Keratinocyte (primary cell): ENCODE measurements around the gene KRT79. TPM values are rescaled to one million over a fixed set of nuclear protein-coding genes. Genes with fewer than 3 reads are reported as not detected.

Experiments
- DNase-seq: peaks from one replicate; pipeline ENCODE4 v3.0.0-alpha.2; 2011; ENCODE audit warnings: low read depth, missing footprints, low spot score
- FAIRE-seq: peaks from 2 replicates; lab custom pipeline; 2011; peaks lifted over from hg19 to GRCh38; lab: Jason Lieb, UNC
- H2AFZ ChIP-seq: 2 replicates; pipeline ENCODE4 v1.6.0; 2012; ENCODE audit warnings: low read length, control low read depth, inconsistent platforms; ENCODE audit not compliant: control insufficient read depth
- H3K27ac ChIP-seq: 2 replicates; pipeline ENCODE4 v1.5.1; 2011; ENCODE audit warnings: low read length; ENCODE audit not compliant: control insufficient read depth, insufficient read depth
- H3K27me3 ChIP-seq: 3 replicates; pipeline ENCODE4 v1.6.0; 2011; ENCODE audit warnings: low read length; ENCODE audit not compliant: control insufficient read depth, insufficient read depth; ENCODE audit errors: extremely low read depth
- H3K36me3 ChIP-seq, 2 experiments: 2 replicates in 1 of 2; 3 replicates in 1 of 2; pipeline ENCODE4 v1.5.1; 2011; ENCODE audit warnings: low read length in 2 of 2, mild to moderate bottlenecking in 1 of 2; ENCODE audit not compliant: control insufficient read depth in 2 of 2, insufficient read depth in 2 of 2; ENCODE audit errors: extremely low read depth in 1 of 2
- H3K4me1 ChIP-seq: 3 replicates; pipeline ENCODE4 v1.5.1; 2011; ENCODE audit warnings: low read length; ENCODE audit not compliant: control insufficient read depth, insufficient read depth; ENCODE audit errors: extremely low read depth
- H3K4me2 ChIP-seq: 3 replicates; pipeline ENCODE4 v1.6.0; 2011; ENCODE audit warnings: low read depth, low read length; ENCODE audit not compliant: control insufficient read depth, insufficient read depth; ENCODE audit errors: extremely low read depth
- H3K4me3 ChIP-seq, 3 experiments: fragments of 200-600 bp in 1 of 3; sonication (generic) in 1 of 3; 2 replicates in 2 of 3; 3 replicates in 1 of 3; pipeline ENCODE4 v1.5.1; 2011 to 2016; ENCODE audit warnings: low read length in 3 of 3, mild to moderate bottlenecking in 3 of 3, control low read depth in 2 of 3, inconsistent platforms in 1 of 3, low read depth in 1 of 3, mixed read lengths in 1 of 3, mixed run types in 1 of 3, moderate library complexity in 1 of 3; ENCODE audit not compliant: control insufficient read depth in 2 of 3, insufficient read depth in 2 of 3; ENCODE audit errors: extremely low read depth in 1 of 3
- H3K79me2 ChIP-seq: 2 replicates; pipeline ENCODE4 v1.6.0; 2012; ENCODE audit warnings: low read length; ENCODE audit not compliant: control insufficient read depth, insufficient read depth
- H3K9ac ChIP-seq: 3 replicates; pipeline ENCODE4 v1.6.0; 2011; ENCODE audit warnings: low read length; ENCODE audit not compliant: control insufficient read depth, insufficient read depth; ENCODE audit errors: extremely low read depth
- H3K9me1 ChIP-seq: 3 replicates; pipeline ENCODE4 v1.6.0; 2011; ENCODE audit warnings: low read length; ENCODE audit not compliant: control insufficient read depth, insufficient read depth; ENCODE audit errors: extremely low read depth
- H3K9me3 ChIP-seq: 2 replicates; pipeline ENCODE4 v1.5.1; 2012; ENCODE audit warnings: low read depth, low read length; ENCODE audit not compliant: control insufficient read depth
- H4K20me1 ChIP-seq: 3 replicates; pipeline ENCODE4 v1.6.0; 2011; ENCODE audit warnings: low read length; ENCODE audit not compliant: control insufficient read depth, insufficient read depth; ENCODE audit errors: extremely low read depth
- EZH2 ChIP-seq: IDR thresholded peaks from one replicate; pipeline ENCODE4 v1.6.1; 2012; ENCODE audit warnings: inconsistent platforms, mild to moderate bottlenecking, low read length, moderate library complexity
- dilution Hi-C: fragments of 300-500 bp; cut with MboI; formaldehyde crosslinking; loops from one replicate; pipeline ENCODE4 v1.7.0; 2020; ENCODE audit warnings: low sequenced_read_pairs; ENCODE audit not compliant: extremely low pct_ligation_motif_present
- polyA plus RNA-seq, 5 experiments: library from polyadenylated mRNA; depleted of rRNA in 3 of 5; stranded (reverse) in 3 of 5; stranded (forward) in 1 of 5; unstranded in 1 of 5; fragments of >200 nt; gene quantifications; 1 replicate in 1 of 5; 2 replicates in 3 of 5; 3 replicates in 1 of 5; pipeline versions ENCODE4 v1.2.1 to v1.2.3, GENCODE V29; 2011 to 2012; ENCODE audit warnings: missing spikeins in 2 of 5, low read depth in 1 of 5, low replicate concordance in 1 of 5
- TF ChIP-seq, protein P1 (sequence below), 3 experiments: IDR thresholded peaks in 1 of 3; conservative IDR thresholded peaks in 1 of 3; optimal IDR thresholded peaks in 1 of 3; 2 replicates in 2 of 3; 3 replicates in 1 of 3; pipeline versions ENCODE3 to v1.5.1; 2011; ENCODE audit warnings: low read length in 3 of 3, mild to moderate bottlenecking in 3 of 3, moderate library complexity in 2 of 3, control low read depth in 1 of 3, inconsistent platforms in 1 of 3; ENCODE audit not compliant: insufficient read depth in 2 of 3; ENCODE audit errors: extremely low read depth in 1 of 3

Gene KRT79
- polyA plus RNA-seq, 1 donor (not counting 4 experiments of a cell fraction or from before 2014, with no cell fraction given): 0.09 TPM

DNA sequence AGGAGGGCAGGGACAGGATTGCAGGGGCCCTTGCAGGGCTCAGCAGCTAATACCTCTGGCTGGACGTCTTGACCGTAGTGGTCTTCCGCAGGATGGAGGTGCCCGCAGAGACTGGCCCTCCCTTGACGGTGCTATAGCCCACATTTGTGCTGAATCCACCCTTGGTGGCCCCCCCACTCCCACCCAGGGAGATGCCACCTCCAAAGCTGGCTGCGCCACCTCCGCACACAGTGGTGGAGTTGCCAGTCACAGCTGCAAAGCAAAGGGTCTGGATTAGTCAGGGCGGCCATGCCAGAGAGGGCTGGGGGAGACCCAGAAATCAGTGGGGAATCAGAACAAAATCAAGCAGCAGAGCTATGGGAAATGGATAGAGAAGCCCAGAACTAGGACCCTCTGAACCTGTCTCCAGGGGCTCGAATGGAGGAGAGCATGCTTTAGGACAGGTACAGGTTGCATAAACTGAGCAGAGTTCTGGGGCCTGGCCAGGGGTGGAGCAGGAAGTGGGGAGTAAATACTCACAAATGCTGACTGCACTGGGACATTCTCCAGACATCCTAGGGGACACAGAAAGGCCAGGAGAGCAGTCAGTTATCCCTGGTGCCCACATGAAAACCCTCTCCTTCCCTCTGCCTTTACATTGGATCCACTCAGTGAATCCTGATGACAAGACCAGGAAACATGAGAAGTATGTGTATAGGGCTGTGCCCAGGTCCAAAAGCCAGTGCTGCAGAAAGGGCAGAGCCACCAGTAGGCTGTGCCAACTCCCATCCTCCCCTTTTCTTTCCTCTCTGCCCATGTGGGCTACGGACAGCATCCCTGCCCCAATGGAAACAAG lies 12.1 kb downstream of the KRT79 start:
- Histone ChIP-seq H3K27ac (no peak overlapping the region), H3K27me3 (peaks cover 25% of the 10 kb centered on the region)
- peak; percentile 32 for FAIRE-seq

GRCh38 chr12:52821071-52821730 lies 12.9 kb downstream of the KRT79 start:
- Histone ChIP-seq H3K79me2 (no peaks in the 10 kb centered on the region), H3K27ac (no peak overlapping the region), H3K27me3 (peaks cover 29% of the 10 kb centered on the region), H2AFZ (no peak overlapping the region), H4K20me1 (peaks cover 4% of the 10 kb centered on the region), H3K36me3 (no peaks in the 10 kb centered on the region), H3K9ac (no peak overlapping the region), H3K9me1 (no peaks in the 10 kb centered on the region), H3K4me1 (no peaks in the 10 kb centered on the region), H3K4me3 (no peak overlapping the region), H3K4me2 (no peak overlapping the region), H3K9me3 (no peaks in the 10 kb centered on the region)
- dilution Hi-C loops: no loop called here
- FAIRE-seq (no peak), DNase-seq (no peak)
- no peak for TF ChIP-seq EZH2
- TF ChIP-seq, protein P1, sequence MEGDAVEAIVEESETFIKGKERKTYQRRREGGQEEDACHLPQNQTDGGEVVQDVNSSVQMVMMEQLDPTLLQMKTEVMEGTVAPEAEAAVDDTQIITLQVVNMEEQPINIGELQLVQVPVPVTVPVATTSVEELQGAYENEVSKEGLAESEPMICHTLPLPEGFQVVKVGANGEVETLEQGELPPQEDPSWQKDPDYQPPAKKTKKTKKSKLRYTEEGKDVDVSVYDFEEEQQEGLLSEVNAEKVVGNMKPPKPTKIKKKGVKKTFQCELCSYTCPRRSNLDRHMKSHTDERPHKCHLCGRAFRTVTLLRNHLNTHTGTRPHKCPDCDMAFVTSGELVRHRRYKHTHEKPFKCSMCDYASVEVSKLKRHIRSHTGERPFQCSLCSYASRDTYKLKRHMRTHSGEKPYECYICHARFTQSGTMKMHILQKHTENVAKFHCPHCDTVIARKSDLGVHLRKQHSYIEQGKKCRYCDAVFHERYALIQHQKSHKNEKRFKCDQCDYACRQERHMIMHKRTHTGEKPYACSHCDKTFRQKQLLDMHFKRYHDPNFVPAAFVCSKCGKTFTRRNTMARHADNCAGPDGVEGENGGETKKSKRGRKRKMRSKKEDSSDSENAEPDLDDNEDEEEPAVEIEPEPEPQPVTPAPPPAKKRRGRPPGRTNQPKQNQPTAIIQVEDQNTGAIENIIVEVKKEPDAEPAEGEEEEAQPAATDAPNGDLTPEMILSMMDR (optimal IDR thresholded peaks at IDR 0.05 in 1 of 3, IDR thresholded peaks at IDR 0.05 in 1 of 3, conservative IDR thresholded peaks at IDR 0.05 in 1 of 3; ENCODE audit: extremely low read depth in 1 of 3, insufficient read depth in 2 of 3, low read length in 3 of 3): no peak

More for the DNA sequence above, 12.1 kb downstream of the KRT79 start:
- TF ChIP-seq, protein P1 (optimal IDR thresholded peaks at IDR 0.05 in 1 of 3, IDR thresholded peaks at IDR 0.05 in 1 of 3, conservative IDR thresholded peaks at IDR 0.05 in 1 of 3; ENCODE audit: extremely low read depth in 1 of 3, insufficient read depth in 2 of 3, low read length in 3 of 3): no peak
- no peak for TF ChIP-seq EZH2
- dilution Hi-C loops: no loop called here
- no peak overlapping the region for H2AFZ ChIP-seq
- H4K20me1 ChIP-seq: peaks cover 4% of the 10 kb centered on the region
- H3K9ac ChIP-seq: no peak overlapping the region
- H3K4me1 ChIP-seq: no peaks in the 10 kb centered on the region
- no peak overlapping the region for H3K4me2 ChIP-seq
- no peaks in the 10 kb centered on the region for H3K9me1 ChIP-seq
- no peaks in the 10 kb centered on the region for H3K36me3 ChIP-seq
- DNase-seq: no peak
- H3K9me3 ChIP-seq: no peaks in the 10 kb centered on the region
- H3K4me3 ChIP-seq: no peak overlapping the region
- H3K79me2 ChIP-seq: no peaks in the 10 kb centered on the region
